HepG2 (cell line): ENCODE data around the gene C2orf78. TPM values are rescaled to one million over a fixed set of nuclear protein-coding genes. Genes with fewer than 3 reads are reported as not detected.

ENCODE experiments used
- FOXJ3 ChIP-seq: sonication (generic); formaldehyde crosslinking; IDR thresholded peaks from 2 replicates; pipeline ENCODE4 v1.4.0; 2020; ENCODE audit warnings: missing genetic modification reagents, mild to moderate bottlenecking, borderline replicate concordance
- GATA4 ChIP-seq: sonication (generic); IDR thresholded peaks from 2 replicates; pipeline ENCODE4 v1.6.1; 2016; ENCODE audit warnings: antibody characterized with exemption, low read depth, borderline replicate concordance
- GATAD2A ChIP-seq: IDR thresholded peaks from 2 replicates; pipeline ENCODE4 v1.6.1; 2016
- MEF2D ChIP-seq: sonication (generic); formaldehyde crosslinking; IDR thresholded peaks from 2 replicates; pipeline ENCODE4 v1.5.1; 2020; ENCODE audit warnings: mild to moderate bottlenecking, missing genetic modification reagents
- RARA ChIP-seq: IDR thresholded peaks from 2 replicates; pipeline ENCODE4 v1.6.1; 2016; ENCODE audit warnings: missing genetic modification reagents, missing compliant biosample characterization
- RCOR2 ChIP-seq: IDR thresholded peaks from 2 replicates; pipeline ENCODE4 v1.6.1; 2016; ENCODE audit warnings: missing biosample characterization, missing genetic modification reagents
- REL ChIP-seq: sonication (generic); formaldehyde crosslinking; conservative IDR thresholded peaks from 2 replicates; pipeline ENCODE4 v1.8.0; 2022; ENCODE audit warnings: mild to moderate bottlenecking, missing genetic modification reagents, moderate library complexity
- ZEB1 ChIP-seq: IDR thresholded peaks from 2 replicates; pipeline ENCODE4 v1.6.1; 2012; ENCODE audit warnings: mild to moderate bottlenecking, low read depth, inconsistent platforms; ENCODE audit not compliant: insufficient replicate concordance
- ZNF260 ChIP-seq: sonication (generic); formaldehyde crosslinking; IDR thresholded peaks from 2 replicates; pipeline ENCODE4 v1.4.0; 2020; ENCODE audit warnings: missing genetic modification reagents, low read depth, mild to moderate bottlenecking, borderline replicate concordance
- ZNF318 ChIP-seq: sonication (generic); formaldehyde crosslinking; IDR thresholded peaks from 2 replicates; pipeline ENCODE4 v1.4.0; 2020; ENCODE audit warnings: mild to moderate bottlenecking, missing genetic modification reagents
- ZNF546 ChIP-seq: sonication (generic); formaldehyde crosslinking; conservative IDR thresholded peaks from 2 replicates; pipeline ENCODE4 v1.8.1; 2023; ENCODE audit warnings: mild to moderate bottlenecking, missing genetic modification reagents
- ZNF550 ChIP-seq: sonication (generic); formaldehyde crosslinking; IDR thresholded peaks from 2 replicates; pipeline ENCODE4 v1.4.0; 2020; ENCODE audit warnings: mild to moderate bottlenecking, missing genetic modification reagents, borderline replicate concordance
- ZNF777 ChIP-seq: sonication (generic); formaldehyde crosslinking; IDR thresholded peaks from 2 replicates; pipeline ENCODE4 v1.4.0; 2020; ENCODE audit warnings: missing genetic modification reagents
- polyA plus RNA-seq, 8 experiments: library from polyadenylated mRNA; depleted of rRNA in 3 of 8; stranded (reverse) in 7 of 8; unstranded in 1 of 8; fragments of >200 nt; fragmentation: Illumina TruSeq in 4 of 8; extraction: Trizol in 4 of 8; gene quantifications; 2 replicates each; pipeline versions ENCODE4 v1.2.1 to v1.2.3, GENCODE V29; 2011 to 2016; ENCODE audit warnings: low read depth in 4 of 8, missing spikeins in 1 of 8, mixed read lengths in 1 of 8; ENCODE audit not compliant: insufficient read depth in 1 of 8
- total RNA-seq, 5 experiments: library from RNA; depleted of rRNA; stranded (reverse); fragments of >200 nt; fragmentation: Illumina TruSeq; extraction: Trizol; gene quantifications; 2 replicates each; pipeline ENCODE4 v1.2.3, GENCODE V29; 2016; ENCODE audit warnings: low read depth in 1 of 5
- TF ChIP-seq, protein P1 (sequence below): sonication (generic); formaldehyde crosslinking; IDR thresholded peaks from 2 replicates; pipeline ENCODE4 v1.4.0; 2020; ENCODE audit warnings: low read depth, mild to moderate bottlenecking, missing genetic modification reagents
- TF ChIP-seq, protein P2 (sequence below): sonication (generic); formaldehyde crosslinking; IDR thresholded peaks from 2 replicates; pipeline ENCODE4 v1.5.0; 2020; ENCODE audit warnings: mild to moderate bottlenecking, missing genetic modification reagents, borderline replicate concordance

C2orf78 gene
- total and polyA plus RNA-seq, 2 of the 13 experiments (the other 11 are each of a cell fraction or from before 2014, with no cell fraction given): not detected

- peak; percentile 92 for TF ChIP-seq ZNF318 (CRISPR knock-in tag)
- TF ChIP-seq, protein P1, sequence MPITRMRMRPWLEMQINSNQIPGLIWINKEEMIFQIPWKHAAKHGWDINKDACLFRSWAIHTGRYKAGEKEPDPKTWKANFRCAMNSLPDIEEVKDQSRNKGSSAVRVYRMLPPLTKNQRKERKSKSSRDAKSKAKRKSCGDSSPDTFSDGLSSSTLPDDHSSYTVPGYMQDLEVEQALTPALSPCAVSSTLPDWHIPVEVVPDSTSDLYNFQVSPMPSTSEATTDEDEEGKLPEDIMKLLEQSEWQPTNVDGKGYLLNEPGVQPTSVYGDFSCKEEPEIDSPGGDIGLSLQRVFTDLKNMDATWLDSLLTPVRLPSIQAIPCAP (CRISPR knock-in tag): no peak
- TF ChIP-seq GATA4: no peak
- peak; percentile 83 for TF ChIP-seq GATAD2A (CRISPR knock-in tag)
- 0 out of 2 replicates have a peak, but pooled peaks have one; percentile 41 for TF ChIP-seq RARA (CRISPR knock-in tag)
- no peak for TF ChIP-seq ZNF260 (CRISPR knock-in tag)
- TF ChIP-seq RCOR2 (CRISPR knock-in tag): peak; percentile 57; the same call in 1 of the 2 replicates
- peak; percentile 53 for TF ChIP-seq ZEB1
- no peak for TF ChIP-seq ZNF550 (CRISPR knock-in tag)
- no peak for TF ChIP-seq ZNF777 (CRISPR knock-in tag)
- no peak; the same call in none of the 2 replicates for TF ChIP-seq ZNF546
- no peak; the same call in 1 of the 2 replicates for TF ChIP-seq MEF2D (CRISPR knock-in tag)
- TF ChIP-seq REL (CRISPR knock-in tag): peak; percentile 69
- TF ChIP-seq, protein P2, sequence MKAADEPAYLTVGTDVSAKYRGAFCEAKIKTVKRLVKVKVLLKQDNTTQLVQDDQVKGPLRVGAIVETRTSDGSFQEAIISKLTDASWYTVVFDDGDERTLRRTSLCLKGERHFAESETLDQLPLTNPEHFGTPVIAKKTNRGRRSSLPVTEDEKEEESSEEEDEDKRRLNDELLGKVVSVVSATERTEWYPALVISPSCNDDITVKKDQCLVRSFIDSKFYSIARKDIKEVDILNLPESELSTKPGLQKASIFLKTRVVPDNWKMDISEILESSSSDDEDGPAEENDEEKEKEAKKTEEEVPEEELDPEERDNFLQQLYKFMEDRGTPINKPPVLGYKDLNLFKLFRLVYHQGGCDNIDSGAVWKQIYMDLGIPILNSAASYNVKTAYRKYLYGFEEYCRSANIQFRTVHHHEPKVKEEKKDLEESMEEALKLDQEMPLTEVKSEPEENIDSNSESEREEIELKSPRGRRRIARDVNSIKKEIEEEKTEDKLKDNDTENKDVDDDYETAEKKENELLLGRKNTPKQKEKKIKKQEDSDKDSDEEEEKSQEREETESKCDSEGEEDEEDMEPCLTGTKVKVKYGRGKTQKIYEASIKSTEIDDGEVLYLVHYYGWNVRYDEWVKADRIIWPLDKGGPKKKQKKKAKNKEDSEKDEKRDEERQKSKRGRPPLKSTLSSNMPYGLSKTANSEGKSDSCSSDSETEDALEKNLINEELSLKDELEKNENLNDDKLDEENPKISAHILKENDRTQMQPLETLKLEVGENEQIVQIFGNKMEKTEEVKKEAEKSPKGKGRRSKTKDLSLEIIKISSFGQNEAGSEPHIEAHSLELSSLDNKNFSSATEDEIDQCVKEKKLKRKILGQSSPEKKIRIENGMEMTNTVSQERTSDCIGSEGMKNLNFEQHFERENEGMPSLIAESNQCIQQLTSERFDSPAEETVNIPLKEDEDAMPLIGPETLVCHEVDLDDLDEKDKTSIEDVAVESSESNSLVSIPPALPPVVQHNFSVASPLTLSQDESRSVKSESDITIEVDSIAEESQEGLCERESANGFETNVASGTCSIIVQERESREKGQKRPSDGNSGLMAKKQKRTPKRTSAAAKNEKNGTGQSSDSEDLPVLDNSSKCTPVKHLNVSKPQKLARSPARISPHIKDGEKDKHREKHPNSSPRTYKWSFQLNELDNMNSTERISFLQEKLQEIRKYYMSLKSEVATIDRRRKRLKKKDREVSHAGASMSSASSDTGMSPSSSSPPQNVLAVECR (CRISPR knock-in tag): peak; percentile 98
- TF ChIP-seq FOXJ3: peak; percentile 26; the same call in 1 of the 2 replicates
Measured at GRCh38 chr2:73736855-73737779, 46.9 kb upstream of the C2orf78 start, which contains the start of gene TPRKB (continued).
